ENCODE measurements around the gene FBN3. TPM values are rescaled to one million over a fixed set of nuclear protein-coding genes. Genes with fewer than 3 reads are reported as not detected.
"Not testable (repeated sequence)": the region's sequence is repeated elsewhere in the genome, so short reads cannot be mapped to it uniquely, and the experiment has no call there.

The FBN3 gene
- total RNA-seq, 1 donor from 2014 or later, result 63.7 TPM

- Mint-ChIP-seq H3K27ac (no peak overlapping the region), H3K36me3 (no peaks in the 10 kb centered on the region), H3K27me3 (no peaks in the 10 kb centered on the region), H3K9me3 (no peaks in the 10 kb centered on the region), H3K4me3 (no peak overlapping the region), H3K4me1 (ENCODE audit: unreplicated experiment) (peaks cover 9% of the 10 kb centered on the region)
- DNase-seq (ENCODE audit: extremely low spot score, unreplicated experiment), result no peak
- TF ChIP-seq, protein P1, sequence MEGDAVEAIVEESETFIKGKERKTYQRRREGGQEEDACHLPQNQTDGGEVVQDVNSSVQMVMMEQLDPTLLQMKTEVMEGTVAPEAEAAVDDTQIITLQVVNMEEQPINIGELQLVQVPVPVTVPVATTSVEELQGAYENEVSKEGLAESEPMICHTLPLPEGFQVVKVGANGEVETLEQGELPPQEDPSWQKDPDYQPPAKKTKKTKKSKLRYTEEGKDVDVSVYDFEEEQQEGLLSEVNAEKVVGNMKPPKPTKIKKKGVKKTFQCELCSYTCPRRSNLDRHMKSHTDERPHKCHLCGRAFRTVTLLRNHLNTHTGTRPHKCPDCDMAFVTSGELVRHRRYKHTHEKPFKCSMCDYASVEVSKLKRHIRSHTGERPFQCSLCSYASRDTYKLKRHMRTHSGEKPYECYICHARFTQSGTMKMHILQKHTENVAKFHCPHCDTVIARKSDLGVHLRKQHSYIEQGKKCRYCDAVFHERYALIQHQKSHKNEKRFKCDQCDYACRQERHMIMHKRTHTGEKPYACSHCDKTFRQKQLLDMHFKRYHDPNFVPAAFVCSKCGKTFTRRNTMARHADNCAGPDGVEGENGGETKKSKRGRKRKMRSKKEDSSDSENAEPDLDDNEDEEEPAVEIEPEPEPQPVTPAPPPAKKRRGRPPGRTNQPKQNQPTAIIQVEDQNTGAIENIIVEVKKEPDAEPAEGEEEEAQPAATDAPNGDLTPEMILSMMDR (conservative IDR thresholded peaks at IDR 0.05), result no peak
Observed at GRCh38 chr19:8167985-8168384, 18.6 kb upstream of the FBN3 start.

- H3K36me3 Mint-ChIP-seq, result no peaks in the 10 kb centered on the region
- H3K4me3 Mint-ChIP-seq, result no peak overlapping the region
- H3K27ac Mint-ChIP-seq, result no peak overlapping the region
- H3K4me1 Mint-ChIP-seq (ENCODE audit: unreplicated experiment), result peaks cover 13% of the 10 kb centered on the region
- no peaks in the 10 kb centered on the region for H3K9me3 Mint-ChIP-seq
- H3K27me3 Mint-ChIP-seq, result no peaks in the 10 kb centered on the region
- DNase-seq (ENCODE audit: extremely low spot score, unreplicated experiment), result no peak
- TF ChIP-seq, protein P1 (conservative IDR thresholded peaks at IDR 0.05), result no peak
Observed at GRCh38 chr19:8163759-8164158, 14.4 kb upstream of the FBN3 start.

DNA sequence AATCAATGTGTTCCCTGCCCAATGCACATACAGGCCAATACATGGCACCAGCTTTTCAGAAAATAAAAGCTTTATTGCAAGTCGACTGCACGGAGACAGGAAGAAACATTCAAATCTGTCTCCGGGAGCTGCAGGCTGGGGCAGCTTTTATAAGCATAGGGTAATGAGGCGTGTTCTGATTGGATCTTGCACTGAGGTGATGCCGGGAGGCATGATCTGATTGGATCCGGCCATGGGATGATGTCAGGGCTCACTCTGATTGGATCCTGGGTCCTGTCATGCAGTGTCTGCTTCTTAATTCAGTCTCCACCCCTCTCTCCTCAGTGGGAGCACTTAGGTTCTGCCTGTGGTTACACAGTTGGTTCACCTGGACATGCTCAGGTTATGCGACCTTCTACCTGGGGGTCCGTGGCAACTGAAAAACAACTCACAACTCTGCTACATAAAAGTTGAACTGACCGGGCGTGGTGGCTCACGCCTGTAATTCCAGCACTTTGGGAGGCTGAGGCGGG lies 11.8 kb upstream of the FBN3 start:
- Mint-ChIP-seq H3K27ac (peak overlapping the region; percentile 41), H3K4me1 (ENCODE audit: unreplicated experiment) (peaks cover 19% of the 10 kb centered on the region), H3K9me3 (no peaks in the 10 kb centered on the region), H3K4me3 (no peak overlapping the region), H3K27me3 (peaks cover 3% of the 10 kb centered on the region), H3K36me3 (no peaks in the 10 kb centered on the region)
- TF ChIP-seq, protein P1 (conservative IDR thresholded peaks at IDR 0.05), result no peak
- no peak for DNase-seq (ENCODE audit: extremely low spot score, unreplicated experiment)

GRCh38 chr19:8159322-8159721 lies 9.9 kb upstream of the FBN3 start:
- H3K36me3 Mint-ChIP-seq; H3K27me3 Mint-ChIP-seq; H3K27ac Mint-ChIP-seq; H3K4me3 Mint-ChIP-seq; H3K9me3 Mint-ChIP-seq; DNase-seq (ENCODE audit: extremely low spot score, unreplicated experiment): not testable (repeated sequence)
- peaks cover 24% of the 10 kb centered on the region for H3K4me1 Mint-ChIP-seq (ENCODE audit: unreplicated experiment)

DNA sequence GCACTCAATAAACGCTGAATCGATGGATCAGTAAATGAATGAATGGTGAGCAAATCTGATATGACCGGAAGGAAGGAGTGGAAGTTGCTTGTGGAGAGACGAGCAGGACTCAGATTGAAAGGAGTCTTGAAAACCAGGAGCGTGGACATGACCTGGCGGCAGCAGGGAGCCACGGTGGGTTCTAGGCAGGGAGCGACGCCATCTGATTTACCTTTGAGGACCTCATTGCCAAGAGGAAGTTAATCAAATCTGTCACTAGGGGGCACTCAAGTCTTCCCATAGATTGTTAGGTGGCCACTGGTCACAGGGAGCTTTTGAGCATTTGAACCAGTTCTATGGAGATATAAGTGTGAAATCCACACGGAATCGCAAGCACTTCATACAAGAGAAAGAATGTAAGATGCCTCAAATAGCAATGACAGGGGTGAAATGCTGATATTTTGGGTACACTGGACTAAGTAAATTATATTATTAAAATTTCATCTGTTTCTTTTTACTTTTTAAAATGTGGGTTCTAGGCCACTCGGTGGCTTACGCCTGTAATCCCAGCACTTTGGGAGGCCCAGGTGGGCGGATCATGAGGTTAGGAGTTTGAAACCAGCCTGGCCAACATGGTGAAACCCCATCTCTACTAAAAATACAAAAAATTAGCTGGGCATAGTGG lies 9.2 kb upstream of the FBN3 start:
- Mint-ChIP-seq H3K4me1 (ENCODE audit: unreplicated experiment) (peaks cover 17% of the 10 kb centered on the region), H3K9me3 (no peaks in the 10 kb centered on the region), H3K27ac (no peak overlapping the region), H3K36me3 (no peaks in the 10 kb centered on the region), H3K27me3 (peaks cover 3% of the 10 kb centered on the region), H3K4me3 (no peak overlapping the region)
- TF ChIP-seq, protein P1 (conservative IDR thresholded peaks at IDR 0.05), result peak; percentile 86
- no peak for DNase-seq (ENCODE audit: extremely low spot score, unreplicated experiment)

GRCh38 chr19:8155318-8155717 lies 5.9 kb upstream of the FBN3 start:
- H3K4me3 Mint-ChIP-seq, result no peak overlapping the region
- no peaks in the 10 kb centered on the region for H3K9me3 Mint-ChIP-seq
- H3K27me3 Mint-ChIP-seq, result peaks cover 3% of the 10 kb centered on the region
- no peak overlapping the region for H3K27ac Mint-ChIP-seq
- TF ChIP-seq, protein P1 (conservative IDR thresholded peaks at IDR 0.05), result no peak
- H3K36me3 Mint-ChIP-seq, result no peaks in the 10 kb centered on the region
- DNase-seq (ENCODE audit: extremely low spot score, unreplicated experiment), result no peak
- H3K4me1 Mint-ChIP-seq (ENCODE audit: unreplicated experiment), result peaks cover 11% of the 10 kb centered on the region

Data from type B pancreatic cell (in vitro differentiated cells).